ENCODE results near the gene SDCCAG8.

Gene SDCCAG8

DNA sequence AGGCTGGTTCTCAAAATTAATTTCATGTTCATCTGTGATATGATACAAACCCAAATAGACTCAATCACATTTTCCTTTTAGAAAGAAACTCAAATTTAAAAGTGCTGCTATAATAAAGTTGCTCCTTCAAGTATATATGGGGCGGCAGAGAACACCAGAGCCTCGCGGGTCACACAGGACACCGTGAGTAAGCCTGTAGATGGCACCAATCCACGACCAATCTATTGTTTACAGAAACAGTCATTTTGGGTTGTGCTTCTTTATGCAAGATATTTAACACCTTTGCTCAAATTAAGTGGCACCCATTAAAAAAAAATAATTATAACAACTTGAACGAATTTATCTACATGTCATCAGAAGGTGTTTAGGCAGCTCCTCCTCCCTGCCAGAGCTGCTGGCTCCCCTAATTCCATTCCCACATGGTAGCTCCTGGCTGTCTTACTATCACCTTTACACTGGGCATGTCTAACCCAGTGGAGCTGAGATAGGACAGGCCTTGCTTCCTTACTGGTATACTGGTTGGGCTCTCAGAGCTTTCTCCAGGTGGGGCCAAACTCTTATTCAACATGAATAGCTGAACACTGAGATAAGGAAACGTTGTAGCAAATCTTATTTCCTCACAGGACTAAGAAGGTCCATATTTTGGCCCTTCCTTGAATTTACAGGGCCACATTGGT, 287.0 kb downstream of the SDCCAG8 start:
- TF ChIP-seq MYC (IDR thresholded peaks at IDR 0.05; ENCODE audit: low read depth, low read length) (no peak), POLR2A (IDR thresholded peaks at IDR 0.05; ENCODE audit: extremely low read depth, insufficient read length) (no peak)
- TF ChIP-seq, protein P1, sequence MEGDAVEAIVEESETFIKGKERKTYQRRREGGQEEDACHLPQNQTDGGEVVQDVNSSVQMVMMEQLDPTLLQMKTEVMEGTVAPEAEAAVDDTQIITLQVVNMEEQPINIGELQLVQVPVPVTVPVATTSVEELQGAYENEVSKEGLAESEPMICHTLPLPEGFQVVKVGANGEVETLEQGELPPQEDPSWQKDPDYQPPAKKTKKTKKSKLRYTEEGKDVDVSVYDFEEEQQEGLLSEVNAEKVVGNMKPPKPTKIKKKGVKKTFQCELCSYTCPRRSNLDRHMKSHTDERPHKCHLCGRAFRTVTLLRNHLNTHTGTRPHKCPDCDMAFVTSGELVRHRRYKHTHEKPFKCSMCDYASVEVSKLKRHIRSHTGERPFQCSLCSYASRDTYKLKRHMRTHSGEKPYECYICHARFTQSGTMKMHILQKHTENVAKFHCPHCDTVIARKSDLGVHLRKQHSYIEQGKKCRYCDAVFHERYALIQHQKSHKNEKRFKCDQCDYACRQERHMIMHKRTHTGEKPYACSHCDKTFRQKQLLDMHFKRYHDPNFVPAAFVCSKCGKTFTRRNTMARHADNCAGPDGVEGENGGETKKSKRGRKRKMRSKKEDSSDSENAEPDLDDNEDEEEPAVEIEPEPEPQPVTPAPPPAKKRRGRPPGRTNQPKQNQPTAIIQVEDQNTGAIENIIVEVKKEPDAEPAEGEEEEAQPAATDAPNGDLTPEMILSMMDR (IDR thresholded peaks at IDR 0.05; ENCODE audit: low read depth, low read length), result no peak
- TF ChIP-seq, protein P2, sequence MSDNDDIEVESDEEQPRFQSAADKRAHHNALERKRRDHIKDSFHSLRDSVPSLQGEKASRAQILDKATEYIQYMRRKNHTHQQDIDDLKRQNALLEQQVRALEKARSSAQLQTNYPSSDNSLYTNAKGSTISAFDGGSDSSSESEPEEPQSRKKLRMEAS (IDR thresholded peaks at IDR 0.05; ENCODE audit: low read depth, low read length), result no peak
- no peak for DNase-seq (ENCODE audit: low read depth)
- H3K4me3 ChIP-seq (ENCODE audit: low read depth, low read length), result no peak overlapping the region

GRCh38 chr1:243543501-243543900, 287.7 kb downstream of the SDCCAG8 start:
- DNase-seq (ENCODE audit: low read depth), result no peak
- H3K4me3 ChIP-seq (ENCODE audit: low read depth, low read length), result no peak overlapping the region
- TF ChIP-seq, protein P1 (IDR thresholded peaks at IDR 0.05; ENCODE audit: low read depth, low read length), result no peak
- TF ChIP-seq MYC (IDR thresholded peaks at IDR 0.05; ENCODE audit: low read depth, low read length), result no peak

DNA sequence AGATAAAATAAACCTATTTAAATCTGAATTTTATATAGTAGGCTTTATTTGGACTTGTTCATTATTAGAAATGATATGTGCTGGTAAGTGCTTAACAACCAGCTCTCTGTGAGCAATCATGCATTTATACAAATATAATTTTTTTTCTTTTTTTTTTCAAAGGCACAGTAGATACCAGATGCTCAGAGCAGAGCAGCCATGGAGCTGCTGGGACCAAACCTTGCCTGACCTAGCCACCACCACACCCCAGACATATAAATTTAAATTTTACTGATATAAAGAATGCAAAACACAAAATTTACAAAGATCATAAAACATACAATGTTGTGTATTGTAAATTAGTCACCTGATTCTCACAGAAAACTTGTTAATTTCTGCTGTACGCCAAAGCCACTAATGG, 290.6 kb downstream of the SDCCAG8 start:
- TF ChIP-seq, protein P1 (IDR thresholded peaks at IDR 0.05; ENCODE audit: low read depth, low read length), result no peak
- no peak overlapping the region for H3K4me3 ChIP-seq (ENCODE audit: low read depth, low read length)
- no peak for DNase-seq (ENCODE audit: low read depth)

DNA sequence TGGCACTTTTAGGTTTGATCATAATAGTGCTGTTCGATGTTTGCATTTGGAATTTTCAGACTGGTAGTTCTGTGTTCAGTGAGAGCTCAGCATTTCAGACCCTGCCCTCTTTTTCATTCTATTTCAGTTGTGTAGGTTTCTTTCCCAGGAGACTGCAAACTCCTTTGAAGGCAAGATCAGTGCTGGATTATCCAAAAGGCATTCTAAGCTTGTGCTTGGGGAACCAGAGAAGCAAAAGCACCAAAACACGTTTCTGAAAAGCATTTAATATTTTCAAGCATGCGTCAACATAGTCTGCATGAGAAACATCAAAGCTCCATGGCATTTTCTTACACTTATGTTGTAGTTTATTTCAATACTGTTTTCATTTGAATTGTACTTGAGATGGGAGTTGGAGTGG, 292.1 kb downstream of the SDCCAG8 start:
- no peak for DNase-seq (ENCODE audit: low read depth)
- no peak overlapping the region for H3K4me3 ChIP-seq (ENCODE audit: low read depth, low read length)

DNA sequence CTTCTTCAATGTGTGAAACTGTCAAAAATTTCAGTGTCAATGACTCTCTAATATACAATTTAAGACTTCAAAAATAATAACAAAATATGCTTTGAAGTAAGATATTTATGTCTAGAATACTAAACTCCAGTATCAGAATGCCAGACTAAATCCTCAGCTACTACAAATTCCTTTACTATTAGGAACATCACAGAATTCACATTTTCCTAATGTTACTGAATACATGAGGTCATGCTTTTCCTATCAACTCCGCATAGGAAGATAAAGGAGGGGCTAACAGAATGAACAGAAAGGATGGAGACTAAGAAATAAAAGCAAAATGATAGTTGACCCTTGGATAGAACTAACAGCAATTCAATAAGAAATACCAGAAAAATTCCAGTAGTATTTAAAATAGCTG, 292.7 kb downstream of the SDCCAG8 start:
- DNase-seq (ENCODE audit: low read depth), result no peak
- TF ChIP-seq MYC (IDR thresholded peaks at IDR 0.05; ENCODE audit: low read depth, low read length) (no peak), POLR2A (IDR thresholded peaks at IDR 0.05; ENCODE audit: extremely low read depth, insufficient read length) (no peak)
- TF ChIP-seq, protein P1 (IDR thresholded peaks at IDR 0.05; ENCODE audit: low read depth, low read length), result no peak
- TF ChIP-seq, protein P2 (IDR thresholded peaks at IDR 0.05; ENCODE audit: low read depth, low read length), result no peak
- no peak overlapping the region for H3K4me3 ChIP-seq (ENCODE audit: low read depth, low read length)

More for the DNA sequence above, 292.1 kb downstream of the SDCCAG8 start:
- TF ChIP-seq MYC (IDR thresholded peaks at IDR 0.05; ENCODE audit: low read depth, low read length) (no peak), POLR2A (IDR thresholded peaks at IDR 0.05; ENCODE audit: extremely low read depth, insufficient read length) (no peak)
- TF ChIP-seq, protein P2 (IDR thresholded peaks at IDR 0.05; ENCODE audit: low read depth, low read length), result no peak
- TF ChIP-seq, protein P1 (IDR thresholded peaks at IDR 0.05; ENCODE audit: low read depth, low read length), result no peak

GRCh38 chr1:243549108-243549507, 293.3 kb downstream of the SDCCAG8 start:
- no peak for DNase-seq (ENCODE audit: low read depth)
- TF ChIP-seq, protein P1 (IDR thresholded peaks at IDR 0.05; ENCODE audit: low read depth, low read length), result no peak
- TF ChIP-seq POLR2A (IDR thresholded peaks at IDR 0.05; ENCODE audit: extremely low read depth, insufficient read length) (no peak), MYC (IDR thresholded peaks at IDR 0.05; ENCODE audit: low read depth, low read length) (no peak)
- TF ChIP-seq, protein P2 (IDR thresholded peaks at IDR 0.05; ENCODE audit: low read depth, low read length), result no peak
- no peak overlapping the region for H3K4me3 ChIP-seq (ENCODE audit: low read depth, low read length)
